CD4-positive, alpha-beta T cell treated with Interleukin-10 for 1 hour (primary cell): Measurements from ENCODE around the gene CHRM1.

Experiments used
- DNase-seq: peaks from one replicate; pipeline ENCODE4 v3.0.0-alpha.2; 2020

The CHRM1 gene

DNA sequence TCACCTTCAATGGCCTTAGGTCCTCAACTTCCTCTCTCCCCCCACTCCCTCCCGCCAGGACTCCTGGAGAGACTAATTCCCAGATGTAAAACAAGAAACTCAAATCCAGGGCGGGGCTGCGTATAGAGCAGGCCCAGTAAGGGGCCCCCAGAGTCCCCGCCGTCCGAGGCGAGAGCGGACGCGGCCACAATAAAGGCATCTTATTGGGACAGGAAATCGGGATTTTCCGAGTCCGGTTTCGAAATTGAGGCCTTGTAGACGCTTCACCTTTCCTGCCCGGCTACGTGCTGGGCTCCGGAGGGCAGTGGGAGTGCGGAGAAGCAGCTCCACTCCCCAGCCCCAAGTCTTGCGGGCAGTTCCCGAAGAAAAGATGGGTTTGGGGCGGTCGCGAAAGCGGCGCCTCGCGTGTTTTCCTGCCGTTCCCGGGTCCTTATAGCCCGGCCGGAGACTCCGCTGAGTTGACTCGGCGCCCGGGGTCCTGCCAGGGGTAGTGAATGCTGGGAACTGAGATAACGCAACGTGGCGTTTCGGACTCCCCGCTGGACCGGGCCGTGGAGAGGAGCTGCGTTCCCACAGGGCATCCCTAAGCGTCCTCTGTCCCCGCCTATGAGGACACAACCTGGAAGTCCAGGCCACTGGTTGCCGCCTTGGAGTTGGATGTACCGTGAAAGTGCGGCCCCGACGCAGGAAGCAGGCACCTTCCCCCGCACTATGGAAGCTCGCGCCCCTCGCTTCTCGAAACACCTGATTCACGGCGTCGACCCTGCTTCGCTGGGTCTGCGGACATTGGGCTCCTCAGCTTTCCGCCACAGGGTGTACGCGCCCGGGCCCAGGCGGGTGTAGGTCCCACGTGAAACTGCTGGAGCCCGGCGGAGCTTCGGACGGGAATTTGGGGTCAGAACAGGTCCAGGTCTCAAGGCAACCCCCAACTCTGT lies 4.8 kb upstream of the CHRM1 start:
- no peak for DNase-seq

DNA sequence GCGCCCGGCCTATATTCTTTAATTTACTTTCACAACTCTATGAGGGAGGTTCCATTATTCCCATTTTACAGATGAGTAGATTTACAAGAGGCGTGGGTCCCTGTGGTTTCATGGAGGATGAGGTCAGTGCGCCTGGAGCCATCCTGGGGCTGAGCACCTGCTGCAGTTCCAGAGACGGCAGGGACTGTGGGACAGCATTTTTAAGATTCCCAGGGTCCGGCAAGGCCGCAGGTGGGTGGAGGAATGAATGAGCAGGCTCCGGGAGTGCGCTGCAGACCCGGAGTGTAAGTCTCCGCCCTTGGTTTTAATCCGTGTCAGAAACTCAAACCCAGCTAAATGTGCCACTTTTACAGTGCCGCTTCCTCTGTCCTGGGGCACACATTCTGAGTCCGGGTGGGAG lies 4.1 kb upstream of the CHRM1 start:
- DNase-seq, result no peak

DNA sequence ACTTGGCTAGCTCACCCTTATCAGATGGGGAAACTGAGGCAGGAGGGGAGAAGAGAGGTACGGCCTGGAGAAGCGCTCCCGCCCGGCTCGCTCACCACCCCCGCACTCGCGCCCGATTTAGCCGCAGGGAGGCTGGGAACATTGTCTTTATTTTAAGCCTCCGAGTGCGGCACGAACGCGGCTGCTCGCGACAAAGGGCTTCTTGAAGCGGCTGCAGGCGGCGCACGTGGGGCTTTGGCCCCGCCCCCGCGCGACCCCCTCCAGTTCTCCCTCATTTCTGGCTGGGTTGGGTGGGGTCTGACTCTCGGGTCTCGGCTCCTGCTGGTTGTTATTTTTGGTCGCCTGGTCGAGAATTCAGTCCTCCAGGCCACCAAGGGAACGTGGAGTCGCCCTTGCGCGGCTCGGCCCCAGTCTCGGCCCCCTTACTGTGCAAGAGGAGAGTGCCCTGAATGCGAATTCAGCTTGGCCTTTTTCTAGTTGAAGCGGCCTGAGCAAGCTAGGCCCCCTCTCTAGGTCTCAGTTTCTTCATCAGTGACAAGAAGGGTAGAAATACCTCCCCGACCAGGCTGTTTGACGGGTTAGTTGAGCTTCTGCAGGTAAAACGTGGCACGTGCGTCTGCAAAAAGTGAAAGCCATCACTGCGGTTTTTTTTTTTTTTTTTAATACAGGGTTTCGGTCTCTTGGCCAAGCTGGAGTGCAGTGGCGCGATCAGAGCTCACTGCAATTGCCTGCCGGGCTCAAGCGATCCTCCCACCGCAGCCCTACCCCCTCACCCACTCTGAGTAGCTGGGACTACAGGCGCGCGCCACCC lies 2.6 kb upstream of the CHRM1 start:
- DNase-seq, result peak; percentile 13

DNA sequence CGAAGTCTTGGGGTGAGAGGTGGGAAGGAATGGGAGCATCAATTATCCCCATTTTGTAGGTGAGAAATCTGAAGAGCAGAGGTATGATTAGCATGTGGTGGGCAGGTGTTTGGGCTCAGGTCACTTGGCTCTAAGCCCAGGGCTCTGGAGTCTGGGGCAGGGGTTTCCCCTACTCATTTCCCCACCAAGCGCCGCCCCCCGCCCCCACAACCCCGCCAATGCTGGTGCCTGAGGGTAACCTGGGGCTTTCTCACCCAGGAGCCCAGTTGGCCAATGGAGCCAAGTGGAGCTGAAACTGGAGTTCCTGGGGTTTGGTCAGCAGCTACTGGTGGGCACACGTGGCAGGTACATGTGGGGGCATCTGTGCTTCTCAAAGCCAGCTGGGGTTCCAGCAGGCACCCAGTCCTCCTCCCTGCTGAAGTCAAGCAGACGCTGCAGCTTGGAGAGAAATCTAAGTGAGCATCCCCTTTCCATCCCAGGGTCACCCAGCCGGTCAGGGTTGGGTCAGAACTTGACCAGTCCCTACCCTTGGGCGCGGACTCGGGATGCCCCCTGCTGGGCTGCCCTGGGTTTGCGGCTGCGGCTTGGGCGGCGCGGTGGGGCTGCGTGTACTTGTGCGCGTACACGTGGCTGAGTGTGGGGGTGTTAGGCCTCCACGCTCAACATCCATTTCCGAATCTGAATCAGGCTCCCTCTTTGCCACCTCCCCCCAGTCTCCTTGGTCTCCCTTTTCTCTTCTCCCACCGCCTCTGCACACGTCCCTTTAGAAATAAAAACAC lies 1.7 kb upstream of the CHRM1 start:
- no peak for DNase-seq

DNA sequence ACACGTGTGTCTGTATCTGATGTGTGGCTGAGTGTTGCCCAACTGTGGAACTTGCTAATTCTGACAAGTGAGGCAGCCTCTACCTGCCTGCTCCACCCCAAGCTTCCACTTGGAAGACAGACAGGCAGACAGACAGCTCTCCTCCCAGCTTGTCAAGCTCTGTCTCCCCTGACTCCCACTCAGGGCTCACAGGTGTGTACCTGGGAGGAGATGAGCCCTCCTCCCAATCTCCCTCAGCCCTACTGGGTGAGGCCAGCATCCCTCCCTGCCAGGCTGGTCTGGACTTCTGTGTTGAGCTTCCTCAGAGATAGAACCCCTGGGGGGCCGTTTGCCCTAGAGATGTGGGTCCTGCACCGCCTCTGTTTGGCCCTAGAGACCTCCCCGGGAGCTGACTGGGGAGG lies 1.0 kb upstream of the CHRM1 start:
- no peak for DNase-seq

DNA sequence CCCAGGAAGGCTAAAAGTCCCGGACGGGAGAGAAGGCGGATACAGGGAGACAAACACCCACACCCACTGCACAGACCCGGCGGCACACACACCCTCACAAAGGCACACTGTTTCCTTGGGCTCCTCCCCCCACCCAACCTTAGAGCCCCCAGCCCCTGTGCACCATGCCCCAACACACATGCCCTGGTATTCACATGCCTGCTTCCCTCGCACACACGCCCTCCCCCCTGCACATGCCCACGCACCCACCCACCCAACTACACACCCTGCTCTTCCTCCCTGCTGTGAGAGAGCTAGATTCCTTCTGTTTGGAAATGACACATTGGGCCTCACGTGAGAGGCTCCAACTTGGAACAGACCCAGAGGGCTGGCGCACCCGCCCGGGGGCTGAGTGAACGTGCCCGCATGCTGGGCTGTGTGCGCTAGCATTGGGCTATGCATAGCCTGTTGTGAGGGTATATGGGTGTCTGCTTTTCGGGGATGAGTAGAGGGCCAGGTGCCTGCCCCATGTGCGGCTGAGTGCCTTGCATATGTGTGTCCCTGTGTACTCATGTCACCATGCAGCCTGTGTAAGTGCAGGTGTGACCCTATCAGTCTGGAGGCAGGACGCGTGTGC lies 518 bp upstream of the CHRM1 start:
- DNase-seq, result no peak

DNA sequence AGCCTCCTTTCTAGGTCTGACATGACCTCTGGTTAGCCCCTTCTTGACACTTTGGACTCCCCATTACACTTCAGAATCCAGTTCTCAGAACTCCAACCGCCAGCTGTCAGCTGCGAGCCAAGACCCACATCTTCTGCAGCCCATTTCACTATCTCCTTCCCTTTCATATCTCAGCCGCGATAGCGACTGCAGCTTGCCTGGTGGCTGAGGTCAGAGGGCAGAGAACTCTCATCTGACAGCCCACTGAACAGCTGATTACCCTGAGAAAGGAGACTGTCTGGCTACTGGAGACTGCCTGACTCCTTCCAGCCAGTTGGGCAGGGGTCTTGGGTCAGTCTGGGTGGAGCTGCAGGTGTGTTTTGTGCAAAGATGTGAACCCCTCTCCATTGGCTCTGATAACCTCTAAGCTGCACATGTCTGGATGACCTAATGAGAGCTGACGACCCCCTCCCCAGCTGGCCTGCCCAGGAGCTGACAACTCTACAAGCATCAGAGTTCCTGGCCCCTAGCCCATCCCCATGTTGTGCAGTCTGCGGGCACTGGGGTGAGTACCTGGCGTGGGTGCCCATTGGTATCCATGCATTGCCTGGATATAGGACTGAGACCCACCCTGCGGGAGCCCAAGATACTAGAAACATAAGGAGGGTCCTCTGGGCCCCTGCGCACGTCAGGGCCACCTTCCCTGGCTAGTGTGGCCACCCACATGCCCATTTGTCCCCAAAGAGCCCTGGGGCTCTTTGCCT lies 1.1 kb downstream of the CHRM1 start:
- DNase-seq, result no peak

DNA sequence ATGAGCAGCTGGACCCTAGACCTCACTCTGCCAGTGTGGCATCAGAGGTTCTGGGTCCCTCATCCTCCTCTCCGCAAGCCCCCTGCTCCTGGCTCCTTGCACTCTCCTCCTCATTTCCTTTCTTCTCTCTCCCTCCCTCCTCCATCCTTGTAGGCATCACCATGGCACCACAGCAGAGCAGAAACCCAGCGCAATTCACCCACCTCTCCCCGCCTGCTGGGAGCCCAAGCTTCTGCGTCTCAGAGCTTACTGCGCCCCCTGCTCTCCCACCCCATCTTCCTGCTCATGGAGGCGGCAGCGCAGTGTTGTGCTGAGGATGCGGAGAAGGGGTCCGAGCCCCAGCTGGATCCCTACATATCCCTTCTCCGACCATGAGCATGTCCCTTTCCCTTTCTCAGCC lies 1.7 kb downstream of the CHRM1 start:
- no peak for DNase-seq

DNA sequence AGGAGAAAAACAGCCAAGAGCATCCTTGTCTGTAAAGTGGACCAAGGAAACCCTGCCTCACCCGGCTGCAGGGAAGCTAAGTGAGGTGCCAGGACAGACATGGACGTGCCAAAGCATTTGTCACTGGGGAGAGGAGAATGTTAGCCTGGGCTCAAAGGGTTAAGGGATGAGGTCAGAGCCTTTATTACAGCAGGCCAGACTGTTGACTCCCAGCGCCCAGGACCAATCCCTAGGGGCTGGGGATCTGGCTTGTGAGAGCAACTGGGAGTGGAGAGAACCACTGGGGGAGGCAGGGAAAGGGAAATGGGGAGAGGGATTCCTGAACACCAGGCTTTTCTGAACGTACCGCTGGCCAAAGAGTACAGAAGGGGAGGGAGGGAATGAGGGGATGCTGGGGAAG lies 2.6 kb downstream of the CHRM1 start:
- no peak for DNase-seq

DNA sequence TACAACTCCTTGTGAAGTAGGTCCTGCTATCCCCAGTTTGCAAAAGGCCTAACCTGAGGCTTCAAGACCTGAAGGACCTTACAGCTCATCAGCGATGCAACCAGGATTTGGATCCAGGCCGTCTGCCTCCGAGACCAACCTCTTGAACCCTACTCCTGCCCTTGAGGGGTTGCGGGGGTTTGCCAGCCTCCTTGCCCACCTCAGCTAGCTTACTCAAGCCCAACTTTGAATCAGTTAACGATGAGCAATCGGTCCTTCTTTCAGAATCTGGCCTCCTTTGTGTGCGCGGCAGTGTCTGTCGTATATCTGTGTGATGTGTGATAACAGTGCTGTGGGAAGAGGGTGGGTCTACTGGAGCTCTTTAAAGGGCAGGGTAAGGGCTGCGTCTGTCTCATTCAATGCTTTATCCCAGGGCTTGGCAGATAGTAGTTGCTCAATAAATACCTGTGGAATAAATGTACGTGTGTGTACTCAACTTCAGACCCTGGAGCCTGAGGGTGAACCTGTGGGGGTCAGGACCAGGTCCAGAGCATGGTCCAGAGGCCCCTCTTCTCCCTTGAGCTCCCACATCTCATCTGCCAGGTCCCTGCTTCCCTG lies 3.2 kb downstream of the CHRM1 start:
- no peak for DNase-seq

DNA sequence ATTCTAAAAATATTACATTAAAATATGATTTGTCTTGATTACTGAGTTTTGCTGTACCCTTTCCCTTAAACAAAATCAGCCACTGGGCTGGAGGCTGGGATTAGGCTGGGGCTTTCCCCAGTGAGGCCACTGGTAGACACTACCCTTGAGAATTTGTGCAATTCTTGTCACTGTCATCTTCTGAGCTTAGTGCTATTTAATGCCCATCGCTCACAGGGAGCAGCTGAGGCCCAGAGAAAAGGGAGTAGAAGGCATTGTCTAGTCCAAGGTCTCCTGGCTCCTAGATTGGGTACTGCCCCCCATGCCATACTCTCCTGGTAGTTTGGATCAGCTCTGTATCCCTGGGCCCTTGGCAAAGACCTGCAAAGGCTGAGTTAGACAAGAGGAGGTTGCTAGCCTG lies 6.7 kb downstream of the CHRM1 start:
- DNase-seq, result no peak

DNA sequence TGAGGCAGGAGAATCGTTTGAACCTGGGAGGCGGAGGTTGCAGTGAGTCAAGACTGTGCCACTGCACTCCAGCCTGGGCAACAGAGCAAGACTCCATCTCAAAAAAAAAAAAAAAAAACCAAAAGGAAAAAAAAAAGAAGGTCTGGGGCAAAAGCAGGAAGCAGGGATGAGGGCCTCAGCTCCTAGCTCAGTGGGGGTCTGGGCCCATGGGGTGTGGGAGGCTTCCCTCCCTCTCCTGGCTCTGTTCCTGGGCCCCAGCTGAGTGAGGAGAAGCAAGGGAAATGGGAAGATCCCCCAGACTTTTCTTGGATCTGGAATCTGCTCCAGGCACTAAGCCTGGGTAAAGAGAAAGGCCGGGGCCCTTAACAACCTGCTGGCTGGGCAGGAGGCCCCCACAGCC lies 8.9 kb downstream of the CHRM1 start:
- no peak for DNase-seq

DNA sequence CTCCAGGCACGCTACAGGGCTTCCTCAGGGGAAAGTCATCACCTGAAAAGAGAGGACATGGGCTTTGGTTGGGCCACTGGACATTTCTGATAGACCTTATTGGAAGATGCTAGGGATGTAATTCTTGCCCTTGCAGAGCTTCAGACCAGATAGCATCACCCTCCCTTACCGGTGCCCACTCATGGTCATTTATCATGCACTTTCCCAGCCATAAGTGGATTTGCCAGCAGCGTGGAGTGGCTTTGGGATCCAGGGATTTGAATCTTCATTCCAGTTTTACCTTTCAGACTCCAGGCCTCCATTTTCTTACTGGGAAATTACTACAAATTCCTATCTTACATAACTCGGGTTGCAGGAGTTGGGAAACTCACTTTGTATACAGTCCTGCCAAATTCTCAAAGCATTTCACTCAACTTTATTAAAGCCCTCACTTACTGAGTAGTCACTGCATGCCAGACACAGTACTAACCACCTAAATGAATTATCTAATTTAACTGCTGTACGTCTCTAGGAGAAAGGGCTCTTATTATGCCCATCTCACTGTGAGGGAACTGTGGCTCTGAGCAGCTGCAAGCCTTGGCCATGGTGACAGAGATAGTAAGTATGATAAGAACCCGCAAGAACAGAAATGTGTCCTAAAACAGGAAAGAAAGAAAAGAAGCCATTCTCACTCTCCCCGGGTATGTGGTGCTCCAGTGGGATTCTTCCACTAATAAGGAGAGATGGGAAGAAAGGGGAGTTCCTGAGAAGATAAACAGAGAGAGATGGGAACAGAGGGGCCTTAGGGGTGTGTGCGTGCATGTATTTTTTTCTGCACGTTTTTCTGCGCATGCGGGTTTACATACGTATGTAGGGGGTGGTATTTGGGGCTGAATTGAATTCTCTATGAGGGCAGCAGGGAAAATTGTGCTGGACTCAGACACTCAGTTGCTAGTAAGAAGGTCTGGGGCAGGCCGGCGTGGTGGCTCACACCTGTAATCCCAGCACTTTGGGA lies 9.7 kb downstream of the CHRM1 start:
- no peak for DNase-seq

DNA sequence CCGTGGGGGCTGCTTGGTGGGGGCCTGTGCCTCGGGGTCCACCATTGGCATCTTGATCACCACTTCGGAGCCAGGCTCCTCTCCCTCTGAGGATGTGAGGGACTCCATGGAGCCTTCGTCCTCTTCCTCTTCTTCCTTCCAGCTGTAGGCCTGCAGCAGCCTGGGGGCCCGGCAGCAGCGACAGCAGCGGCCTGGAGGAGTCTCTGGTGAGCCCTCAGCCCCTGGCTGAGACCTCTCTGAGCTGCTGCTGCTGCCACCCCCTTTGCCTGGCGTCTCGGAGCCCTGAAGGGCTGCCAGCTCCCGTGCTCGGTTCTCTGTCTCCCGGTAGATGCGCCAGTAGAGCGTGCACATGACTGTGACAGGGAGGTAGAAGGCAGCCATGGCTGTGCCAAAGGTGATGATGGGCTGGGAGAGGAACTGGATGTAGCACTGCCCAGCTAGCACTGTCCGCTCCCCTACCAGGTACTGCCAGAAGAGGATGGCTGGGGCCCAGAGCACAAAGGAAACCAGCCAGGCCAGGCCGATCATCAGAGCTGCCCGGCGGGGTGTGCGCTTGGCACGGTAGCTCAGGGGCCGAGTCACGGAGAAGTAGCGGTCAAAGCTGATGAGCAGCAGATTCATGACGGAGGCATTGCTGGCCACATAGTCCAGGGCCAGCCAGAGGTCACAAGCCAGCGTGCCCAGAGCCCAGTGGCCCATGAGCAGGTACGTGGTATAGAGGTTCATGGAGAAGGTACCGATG lies 10.9 kb downstream of the CHRM1 start:
- DNase-seq, result no peak

DNA sequence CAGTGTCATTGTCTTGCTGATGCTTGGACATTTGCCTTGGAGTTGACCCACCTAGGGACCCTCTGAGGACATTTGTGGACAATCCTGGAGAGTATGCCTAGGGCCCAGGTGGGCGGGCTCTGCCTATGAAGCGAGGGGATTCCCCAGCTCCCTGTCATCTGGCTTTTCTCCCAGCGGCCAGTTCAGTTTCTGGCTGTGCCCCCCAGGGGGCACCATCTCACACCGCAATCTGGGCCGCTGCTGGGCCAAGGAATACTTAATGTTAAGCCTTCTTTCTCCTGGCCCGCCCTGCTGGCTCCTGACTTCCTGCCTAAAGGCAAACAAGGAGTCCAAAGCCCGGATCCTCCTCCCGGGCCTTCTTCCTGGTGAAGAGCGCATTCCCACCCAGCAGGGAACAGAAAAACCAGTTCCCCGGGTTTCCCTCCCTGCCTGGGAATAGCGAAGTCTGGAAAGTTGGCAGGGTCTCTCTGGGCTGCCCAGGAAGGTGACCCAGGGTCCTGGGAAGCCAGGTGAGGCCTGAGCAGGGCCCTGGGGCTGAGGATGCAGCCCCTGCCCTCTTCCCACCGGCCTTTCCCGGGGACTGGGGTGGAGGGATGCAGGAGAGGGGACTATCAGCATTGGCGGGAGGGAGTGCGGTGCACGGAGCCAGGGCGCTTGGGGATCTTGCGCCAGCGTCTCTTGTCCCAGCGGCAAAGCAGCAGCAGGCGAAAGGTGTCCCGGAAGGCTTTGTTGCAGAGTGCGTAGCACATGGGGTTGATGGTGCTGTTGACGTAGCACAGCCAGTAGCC lies 11.9 kb downstream of the CHRM1 start:
- no peak for DNase-seq

DNA sequence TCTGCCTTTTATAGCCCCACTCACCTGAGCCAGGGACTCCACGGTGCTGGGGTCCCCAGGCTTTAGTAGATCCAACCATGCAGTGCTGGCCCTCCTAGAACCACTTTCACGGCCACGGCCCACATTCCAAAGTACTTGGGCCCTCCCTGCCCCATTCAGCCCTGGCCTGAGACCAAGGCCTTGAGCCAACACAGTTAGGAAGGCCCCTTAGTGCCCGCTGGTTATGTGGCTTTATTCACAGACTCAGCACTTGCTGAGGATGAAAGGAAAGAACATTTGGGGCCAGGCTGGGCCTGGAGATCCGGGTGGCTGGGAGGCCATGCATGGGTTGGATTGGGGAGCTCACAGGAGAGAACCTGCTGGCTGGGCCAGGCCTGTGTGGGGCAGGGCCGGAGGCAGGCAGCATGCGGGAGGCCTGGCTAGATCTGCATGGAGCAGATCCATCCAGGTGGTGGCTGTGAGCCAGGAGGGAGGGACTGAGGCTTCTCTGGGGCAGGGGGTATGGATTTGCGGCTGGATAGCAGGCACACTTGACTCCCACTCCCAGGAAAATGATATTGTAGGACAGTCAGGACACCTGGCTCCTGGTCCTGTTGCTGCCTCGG lies 12.6 kb downstream of the CHRM1 start:
- DNase-seq, result no peak

DNA sequence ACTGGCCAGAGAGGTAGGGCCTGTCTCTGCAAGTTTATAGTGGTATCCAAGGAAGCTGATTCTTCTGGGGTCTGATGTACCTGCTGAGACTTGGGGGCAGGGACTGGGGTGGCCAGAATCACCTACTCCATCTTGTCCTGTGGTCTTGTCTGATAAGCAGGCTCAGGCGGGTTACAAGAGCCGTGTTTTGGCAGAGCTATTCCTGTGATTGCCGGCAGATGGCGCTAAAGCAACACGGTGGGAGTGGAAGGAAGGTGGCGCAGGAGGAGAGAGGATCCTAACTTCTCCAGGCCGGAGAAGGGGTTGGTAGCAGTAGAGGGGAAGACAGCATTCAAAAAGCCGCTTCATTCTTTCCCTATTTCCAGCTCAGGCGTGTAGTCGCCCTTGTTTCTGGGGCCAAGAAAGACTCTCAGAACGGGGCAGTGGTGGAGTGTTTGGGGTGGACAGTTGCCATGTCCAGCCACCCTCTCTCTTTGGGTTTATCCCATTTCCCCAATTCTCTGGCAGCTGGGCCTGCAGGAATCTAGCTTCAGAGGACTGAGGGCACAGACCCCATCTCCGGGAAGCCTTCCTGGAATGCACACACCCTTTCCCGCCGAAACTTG lies 15.1 kb downstream of the CHRM1 start:
- peak; percentile 81 for DNase-seq

DNA sequence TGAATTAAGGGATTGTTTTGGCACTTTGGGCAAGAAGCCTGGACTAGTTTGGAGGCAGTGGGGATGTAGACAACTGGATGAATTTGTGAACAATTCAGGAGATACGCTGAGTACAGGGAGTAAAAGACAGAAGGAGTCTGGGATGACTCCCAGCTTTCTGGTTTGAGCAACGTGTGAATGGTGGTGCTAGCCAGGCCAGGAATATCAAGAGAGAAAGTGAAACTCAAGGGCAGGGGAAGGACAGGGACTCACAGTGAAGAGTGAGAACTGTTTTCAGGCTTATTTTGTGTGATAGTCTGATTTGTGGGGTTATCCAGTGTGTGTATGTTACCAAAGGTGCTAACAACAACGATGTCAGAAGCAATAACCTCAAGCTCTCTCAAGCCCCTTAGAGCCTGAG lies 15.9 kb downstream of the CHRM1 start:
- DNase-seq, result no peak
